Amygdala (tissue), 56 donors: ENCODE measurements around the gene MTPN.

Source experiments
- DNase-seq, 56 donors: peaks; one replicate each; lab custom pipeline; 2025; lab: John Stamatoyannopoulos, UW

Gene MTPN, protein sequence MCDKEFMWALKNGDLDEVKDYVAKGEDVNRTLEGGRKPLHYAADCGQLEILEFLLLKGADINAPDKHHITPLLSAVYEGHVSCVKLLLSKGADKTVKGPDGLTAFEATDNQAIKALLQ

DNA sequence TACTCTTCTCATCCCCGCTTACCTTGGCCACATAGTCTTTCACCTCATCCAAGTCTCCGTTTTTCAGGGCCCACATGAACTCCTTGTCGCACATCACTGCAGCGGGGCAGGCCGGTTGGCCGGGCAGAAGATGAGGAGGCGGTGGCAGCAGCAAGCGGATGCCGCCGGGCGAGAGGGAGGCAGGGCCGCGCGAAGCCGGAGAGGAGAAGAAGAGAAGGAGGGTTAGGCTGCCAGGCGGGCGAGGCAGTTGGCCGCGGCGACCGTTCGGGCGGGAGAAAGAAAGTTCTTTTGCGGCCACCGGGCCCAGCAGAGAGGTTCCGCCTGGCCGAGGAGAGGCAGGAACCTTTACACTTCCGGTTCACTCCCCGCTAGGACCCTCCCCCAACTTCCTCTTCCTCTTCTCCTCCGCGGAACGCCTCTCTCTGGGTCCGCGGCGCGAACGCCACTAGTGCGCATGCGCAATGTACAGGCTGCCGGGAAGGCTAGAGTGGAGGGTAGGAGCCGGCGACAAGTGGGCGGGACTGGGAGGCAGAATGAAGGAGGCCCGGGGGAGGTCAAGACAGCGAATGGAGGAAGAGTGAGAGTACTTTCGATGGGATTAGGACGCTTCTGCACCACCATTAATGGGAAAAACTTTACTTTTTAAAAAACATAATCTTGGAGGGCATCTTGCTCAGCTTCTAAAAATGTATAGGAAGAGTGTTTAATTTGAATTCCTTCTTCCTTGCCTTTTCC, at the start of gene MTPN:
MTPN (minus strand) TSS at position 353 of the 735 bp plus-strand sequence; CDS start at position 94, 259 bp downstream.
- peak; percentile 56 to 98 (median 94) for DNase-seq

DNA sequence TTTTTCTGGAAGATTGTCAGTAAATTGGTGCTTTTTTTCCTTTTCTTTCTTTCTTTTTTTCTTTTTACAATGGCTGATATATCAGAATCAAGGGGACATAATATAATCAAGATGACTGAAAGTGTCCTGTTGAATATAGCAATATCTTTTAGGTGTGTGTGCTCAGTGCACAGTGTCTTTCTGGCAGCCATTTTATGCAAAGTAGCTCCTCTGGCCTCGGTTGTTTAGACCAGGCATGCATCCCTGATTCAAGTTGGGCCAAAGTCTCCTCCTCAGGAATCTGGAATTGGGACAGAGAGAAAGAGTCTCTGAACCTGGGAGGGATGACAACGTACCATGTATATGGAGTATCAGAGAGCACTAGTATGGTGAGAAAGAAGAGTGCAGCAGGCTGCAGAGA, 49.0 kb upstream of the MTPN start:
- no peak for DNase-seq

DNA sequence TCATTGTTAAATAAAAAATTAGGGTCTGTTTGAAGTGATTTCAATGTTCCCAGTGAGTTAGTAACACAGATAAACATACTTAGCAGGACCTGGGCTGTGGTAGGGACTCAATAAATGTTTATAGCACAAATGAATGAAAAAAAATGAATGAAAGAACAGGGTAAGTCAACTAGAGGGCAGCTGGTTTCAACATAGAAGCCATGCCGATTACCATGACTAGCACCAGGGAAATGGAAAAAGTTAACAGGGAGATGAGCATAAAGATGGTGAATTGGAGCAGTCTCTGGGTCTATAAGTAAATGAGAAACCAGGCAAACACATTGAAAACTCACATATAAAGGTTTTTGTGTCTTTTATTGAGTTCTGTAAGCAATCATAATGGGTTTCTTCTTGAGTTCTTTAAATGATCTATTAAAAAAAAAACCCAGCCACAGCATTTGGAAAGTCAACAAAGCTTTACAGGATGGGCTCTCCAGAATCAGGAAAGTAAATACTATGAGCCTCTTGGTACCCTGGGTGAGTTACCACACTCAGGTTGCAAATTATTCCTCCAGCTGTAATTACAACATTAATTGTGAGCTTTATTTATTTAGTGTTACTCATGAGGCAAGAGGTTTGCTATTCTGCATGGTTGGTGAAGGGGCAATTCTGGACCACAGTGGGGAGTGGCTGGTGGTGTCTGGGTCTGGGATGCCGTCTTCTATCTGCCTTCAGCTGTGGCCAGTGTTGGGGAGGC, 46.1 kb upstream of the MTPN start:
- DNase-seq: no peak

DNA sequence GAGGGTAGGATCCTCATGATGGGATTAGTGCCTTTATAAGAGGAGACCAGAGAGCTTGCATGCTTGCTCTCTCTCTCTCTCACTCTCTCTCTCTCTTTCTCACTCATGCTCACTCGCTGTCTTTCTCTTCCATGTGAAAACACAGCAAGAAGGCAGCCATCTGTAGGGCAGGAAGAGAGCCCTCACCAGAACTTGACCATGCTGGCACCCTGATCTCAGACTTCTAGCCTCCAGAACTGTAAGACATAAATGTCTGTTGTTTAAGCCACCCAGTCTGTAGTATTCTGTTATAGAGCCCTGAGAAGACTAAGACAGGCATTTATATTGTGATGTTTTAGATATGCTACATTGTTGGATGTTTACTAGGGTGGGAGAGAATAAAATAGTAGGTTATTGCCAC, 43.4 kb upstream of the MTPN start:
- no peak for DNase-seq

DNA sequence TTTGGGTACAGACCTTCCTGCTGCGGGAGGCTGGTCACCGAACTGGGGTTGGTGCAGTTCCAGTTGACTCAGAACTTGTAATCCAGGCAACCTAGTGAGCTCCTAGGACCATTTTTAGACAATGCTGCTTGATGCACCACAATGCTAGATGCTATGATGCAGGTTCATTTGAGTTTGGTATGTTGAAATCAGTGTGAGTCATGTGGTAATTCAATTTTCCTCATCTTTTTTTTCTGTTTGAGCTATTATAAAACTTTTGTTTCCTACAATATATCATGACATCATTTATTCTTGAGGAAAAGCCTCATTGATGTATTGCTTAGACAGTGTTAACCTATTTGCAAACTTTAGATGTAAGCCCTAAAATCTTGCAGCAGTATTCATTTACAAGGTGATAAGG, 40.9 kb upstream of the MTPN start:
- DNase-seq: no peak

DNA sequence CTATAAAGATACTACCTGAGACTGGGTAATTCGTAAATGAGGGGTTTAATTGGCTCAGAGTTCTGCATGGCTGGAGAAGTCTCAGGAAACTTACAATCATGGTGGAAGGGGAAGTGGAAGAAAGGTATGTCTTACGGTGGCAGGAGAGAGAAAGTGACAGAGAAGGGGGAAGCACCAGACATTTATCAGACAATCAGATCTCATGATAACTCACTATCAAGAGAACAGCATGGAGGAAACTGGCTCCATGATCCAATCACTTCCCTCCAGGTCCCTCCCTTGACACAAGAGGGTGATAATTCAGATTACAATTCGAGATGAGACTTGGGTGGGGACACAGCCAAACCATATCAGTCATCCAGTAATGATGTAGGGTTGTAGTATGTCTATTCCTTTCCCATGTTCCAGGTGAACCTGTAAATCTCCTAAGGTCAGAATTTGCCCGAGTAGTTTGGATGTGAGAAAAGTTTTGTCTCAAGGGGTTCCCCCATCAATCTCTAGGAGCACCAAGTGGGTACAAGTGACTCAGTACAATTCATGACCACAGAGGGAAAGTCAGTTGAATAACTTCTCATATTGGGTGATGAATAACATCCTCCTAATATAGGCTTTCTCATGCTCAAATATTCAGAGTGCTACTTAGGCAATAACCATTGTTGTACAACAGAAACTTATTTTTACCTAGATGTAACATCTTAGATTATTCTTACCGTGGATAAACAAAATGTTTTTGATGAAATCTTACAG, 39.7 kb upstream of the MTPN start:
- no peak for DNase-seq

DNA sequence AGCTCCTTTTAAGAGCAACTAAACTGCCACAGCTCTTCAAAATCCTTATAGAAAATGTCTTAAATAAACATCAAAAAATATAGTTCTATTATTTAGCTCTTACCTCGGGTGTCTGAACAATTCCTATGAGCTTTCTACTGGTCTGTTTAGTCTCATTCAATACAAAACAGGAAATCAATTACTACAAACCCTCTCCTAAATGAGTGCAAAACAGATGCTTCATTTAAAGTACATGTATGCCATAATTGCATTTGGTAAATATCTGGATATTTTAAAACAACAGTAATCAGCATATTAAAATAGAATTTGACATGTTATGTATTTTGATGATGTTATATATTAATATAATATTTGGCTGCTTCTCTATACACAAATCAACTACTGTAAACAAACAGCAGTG, 38.5 kb upstream of the MTPN start:
- no peak for DNase-seq

DNA sequence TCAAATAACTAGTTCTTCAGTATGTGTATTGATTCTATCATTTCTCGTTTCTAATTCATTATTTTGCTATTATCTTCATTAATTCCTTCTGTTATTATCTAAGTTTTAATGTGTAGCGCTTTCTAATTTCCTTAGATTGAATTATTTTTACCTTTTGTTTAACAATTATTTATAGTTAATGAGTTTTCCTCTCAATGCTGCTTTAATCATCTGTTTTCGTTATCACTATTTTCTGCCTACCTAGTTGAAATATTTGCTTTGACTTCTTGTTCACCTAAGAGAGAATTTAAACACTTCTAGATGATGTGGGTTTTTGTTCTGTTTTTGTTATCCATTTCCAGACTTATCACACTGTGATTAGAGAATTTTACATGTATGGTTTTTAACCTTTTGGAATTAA, 37.5 kb upstream of the MTPN start:
- no peak for DNase-seq

DNA sequence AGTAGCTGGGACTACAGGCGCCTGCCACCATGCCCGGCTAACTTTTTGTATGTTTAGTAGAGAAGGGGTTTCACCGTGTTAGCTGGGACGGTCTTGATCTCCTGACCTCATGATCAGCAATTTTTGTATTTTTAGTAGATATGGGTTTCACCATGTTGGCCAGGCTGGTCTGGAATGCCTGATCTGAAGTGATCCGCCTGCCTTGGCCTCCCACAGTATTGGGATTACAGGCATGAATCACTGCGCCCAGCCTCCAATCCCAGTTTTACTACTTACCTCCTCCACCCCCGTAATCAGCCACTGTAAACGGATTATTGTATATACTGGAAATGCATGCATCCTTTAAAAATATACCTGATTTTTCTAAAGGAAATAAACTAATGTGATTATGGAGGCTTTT, 35.1 kb upstream of the MTPN start:
- DNase-seq: no peak

DNA sequence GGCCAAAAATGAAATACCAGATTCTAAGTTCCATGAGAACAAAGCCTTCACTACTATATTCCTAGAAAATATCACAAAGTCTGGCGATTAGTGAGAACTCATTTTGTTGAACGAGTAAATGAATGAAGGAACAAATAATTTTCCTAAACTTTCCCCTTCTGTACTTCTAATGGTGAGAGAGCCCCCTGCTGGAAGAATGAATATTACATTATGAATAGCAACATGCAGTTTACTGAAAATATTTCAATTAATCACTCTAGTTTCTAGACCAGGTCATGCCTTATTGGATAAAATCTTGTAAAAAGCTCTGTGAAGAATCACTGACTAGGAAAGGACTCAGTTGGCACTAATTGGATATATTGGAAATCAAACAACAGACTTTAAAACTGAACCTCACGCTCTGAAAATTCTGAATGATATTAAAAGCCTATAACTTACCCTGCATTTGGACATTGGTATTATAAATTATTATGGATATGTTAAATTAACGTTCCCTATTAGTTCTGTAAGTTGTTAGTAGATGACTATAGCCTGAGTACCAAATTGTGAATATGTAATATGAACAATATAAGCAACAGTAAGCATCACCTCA, 32.4 kb upstream of the MTPN start:
- DNase-seq: peak in 1 of 56 donors; percentile 2

DNA sequence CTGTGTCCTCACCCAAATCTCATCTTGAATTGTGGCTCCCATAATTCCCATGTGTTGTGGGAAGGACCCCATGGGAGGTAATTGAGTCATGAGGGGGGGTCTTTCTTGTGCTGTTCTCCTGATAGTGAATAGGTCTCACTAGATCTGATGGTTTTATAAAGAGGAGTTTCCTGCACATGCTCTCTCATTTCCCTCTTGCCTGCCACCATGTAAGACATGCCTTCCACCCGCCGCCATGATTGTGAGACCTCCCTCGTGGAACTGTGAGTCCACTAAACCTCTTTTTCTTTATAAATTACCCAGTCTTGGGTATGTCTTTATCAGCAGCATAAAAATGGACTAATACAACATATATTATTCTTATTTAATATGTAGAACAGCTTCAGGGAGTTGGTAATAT, 29.0 kb upstream of the MTPN start:
- DNase-seq: no peak

DNA sequence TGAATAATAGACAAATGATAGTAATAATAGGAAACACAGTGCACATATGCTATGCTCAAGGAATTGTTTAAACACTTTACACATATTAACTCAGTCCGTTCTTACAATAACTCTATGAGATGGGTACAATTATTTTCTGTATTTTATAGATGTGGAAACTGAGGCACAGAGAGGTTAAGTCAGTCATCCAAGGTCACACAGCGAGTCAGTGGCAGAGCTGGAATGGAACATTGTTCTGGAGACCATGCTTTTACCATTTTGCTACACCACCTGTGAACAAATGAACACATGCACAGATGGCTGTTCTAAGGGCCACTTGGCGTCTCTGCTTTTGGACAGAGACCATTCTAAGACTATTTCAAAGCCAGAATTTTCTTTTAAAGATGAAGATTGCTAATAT, 26.9 kb upstream of the MTPN start:
- no peak for DNase-seq

DNA sequence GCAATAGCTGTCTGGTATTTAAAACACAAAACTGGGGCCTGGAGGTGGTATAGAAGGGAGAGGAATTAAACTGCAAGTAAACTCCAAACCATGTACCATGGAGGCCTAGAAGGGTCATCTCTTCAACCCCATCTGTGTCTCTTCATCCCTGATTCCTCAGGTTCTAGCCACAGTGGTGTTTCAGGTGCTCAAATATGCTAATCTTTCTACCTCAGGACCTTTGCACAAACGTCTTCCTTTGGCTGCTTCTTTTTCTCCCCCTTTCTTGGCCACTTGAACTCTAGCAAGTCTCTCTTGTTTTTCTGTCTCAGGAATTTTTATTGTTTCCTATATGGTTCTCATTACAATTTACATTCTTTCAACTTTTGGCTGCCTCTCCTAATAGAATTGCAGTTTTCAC, 25.6 kb upstream of the MTPN start:
- DNase-seq: no peak

DNA sequence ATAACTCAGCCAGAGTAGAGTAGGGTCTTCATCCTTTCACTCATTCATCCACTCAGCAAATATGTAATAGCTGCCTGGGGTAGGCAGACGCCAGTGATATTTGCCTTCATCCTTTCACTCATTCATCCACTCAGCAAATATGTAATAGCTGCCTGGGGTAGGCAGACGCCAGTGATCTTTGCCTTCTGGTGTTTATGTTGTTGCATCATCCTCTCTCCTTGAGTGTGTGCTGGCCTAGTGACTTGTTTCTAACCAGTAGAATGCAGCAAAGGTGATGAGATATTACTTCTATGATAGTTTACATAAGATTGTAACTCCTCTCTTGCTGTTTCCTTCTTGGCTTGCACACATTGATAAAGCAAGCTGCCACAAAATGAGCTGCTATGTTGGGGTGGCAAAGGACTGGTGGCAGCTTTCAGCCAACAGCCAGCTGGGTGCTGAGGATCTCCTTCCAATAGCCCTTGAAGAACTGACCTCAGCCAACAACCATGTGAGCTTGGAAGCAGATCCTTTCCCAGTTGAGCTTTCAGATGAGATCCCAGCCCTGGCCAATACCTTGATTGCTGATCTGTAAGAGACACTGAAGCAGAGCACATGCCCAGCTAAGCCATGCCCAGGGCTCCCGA, 23.2 kb upstream of the MTPN start:
- no peak for DNase-seq

DNA sequence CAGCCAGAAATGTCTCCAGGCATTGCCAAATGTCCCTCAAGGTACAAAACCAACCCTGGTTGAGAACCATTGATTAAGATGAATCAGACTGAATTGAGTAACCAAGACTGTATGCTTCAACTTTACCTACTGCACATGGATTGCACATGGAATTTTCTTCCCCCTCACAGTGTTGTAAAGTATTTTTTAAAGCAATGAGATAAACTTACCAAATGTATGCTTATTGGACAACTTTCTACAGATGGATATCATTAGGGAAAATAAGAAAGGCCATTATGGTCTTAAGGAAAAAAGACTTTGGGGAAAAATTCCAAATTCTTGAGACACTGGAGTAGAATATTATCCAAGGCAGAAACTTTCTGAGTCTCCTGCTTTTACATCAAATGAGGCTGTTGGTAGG, 20.9 kb upstream of the MTPN start:
- no peak for DNase-seq

DNA sequence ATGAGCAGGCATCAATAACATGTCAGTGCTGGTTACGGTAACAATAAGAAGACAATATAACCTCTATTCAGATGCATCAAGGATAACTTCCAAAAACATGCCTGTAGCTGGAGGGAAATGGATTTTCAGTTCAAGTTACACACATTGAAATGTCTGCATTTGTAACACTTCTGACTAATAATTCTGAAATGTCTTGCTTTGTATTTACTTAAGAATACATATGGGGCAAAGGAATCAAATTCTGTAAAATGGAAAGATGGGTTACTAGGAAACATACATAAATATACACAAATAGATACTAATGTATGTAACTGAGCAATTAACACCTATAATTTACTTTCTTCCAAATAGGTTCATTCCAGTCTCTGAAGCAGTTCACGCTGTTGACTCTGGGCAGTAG, 18.6 kb upstream of the MTPN start:
- no peak for DNase-seq

DNA sequence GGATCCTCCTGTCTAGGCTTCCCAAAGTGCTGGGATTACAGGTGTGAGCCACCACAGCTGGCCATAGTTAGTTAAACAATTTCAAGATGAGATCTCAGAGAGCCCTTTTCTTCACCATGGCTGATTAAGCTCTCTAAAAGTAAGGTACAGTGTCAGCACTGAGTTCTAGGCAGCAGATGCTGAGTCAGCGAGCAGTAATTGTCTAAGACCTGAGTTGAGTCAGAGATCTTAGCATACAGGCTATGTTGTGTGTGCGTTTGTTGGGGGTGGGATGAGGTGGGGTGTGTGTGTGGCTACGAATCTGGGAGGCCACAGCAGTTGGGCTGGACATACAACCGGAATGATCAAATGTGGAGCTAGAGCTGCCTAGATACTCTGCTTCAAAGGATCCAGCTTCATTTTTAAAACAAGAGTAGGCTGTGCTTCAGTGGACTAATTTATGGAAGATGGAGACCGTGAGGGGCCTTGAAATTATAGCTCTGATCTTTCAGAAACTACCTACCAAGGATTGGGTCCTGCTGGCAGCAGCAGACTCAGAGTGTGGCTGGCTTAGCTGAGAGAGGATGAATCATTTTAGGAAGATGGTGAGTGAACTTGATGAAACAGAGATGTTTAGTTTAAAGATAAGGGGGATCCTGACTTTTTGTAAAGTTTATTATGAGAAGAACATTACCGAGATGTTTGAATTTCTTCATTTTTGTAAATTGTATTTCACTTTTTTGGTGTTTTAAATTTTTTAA, 17.5 kb upstream of the MTPN start:
- DNase-seq: no peak

DNA sequence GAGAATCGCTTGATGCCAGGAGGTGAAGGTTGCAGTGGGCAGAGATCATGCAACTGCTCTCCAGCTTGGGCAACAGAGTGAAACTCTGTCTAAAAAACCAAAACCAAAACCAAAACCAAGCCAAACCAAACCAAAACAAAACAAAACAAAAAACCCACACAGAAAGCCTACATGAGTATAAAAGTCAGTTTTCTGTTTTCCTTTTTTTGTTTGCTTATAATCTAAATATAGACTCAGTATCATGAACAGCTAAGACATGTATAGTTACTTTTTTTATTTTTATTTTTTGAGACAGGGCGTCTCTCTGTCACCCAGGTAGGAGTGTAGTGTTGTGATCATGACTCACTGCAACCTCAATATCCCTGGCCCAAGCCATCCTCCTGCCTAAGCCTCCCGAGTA, 16.8 kb upstream of the MTPN start:
- no peak for DNase-seq

DNA sequence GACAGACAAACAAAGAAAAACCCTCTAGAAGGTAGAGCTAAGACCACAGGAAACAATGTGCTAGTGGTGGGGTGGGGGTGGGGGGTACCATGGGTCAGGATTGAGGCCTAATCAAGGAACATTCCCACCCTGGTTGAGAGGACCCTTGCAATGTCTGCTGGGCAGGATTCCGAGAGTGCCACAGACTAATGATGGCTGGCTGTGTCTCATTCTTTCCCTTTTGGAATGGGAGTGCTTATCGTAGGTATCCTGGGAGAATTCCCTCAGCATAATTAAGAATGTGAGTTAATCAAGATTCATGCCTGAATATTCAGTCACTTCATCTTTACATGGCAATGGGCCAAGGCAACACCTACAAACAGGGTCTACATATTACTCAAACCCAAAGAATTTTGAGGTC, 14.7 kb upstream of the MTPN start:
- DNase-seq: no peak

DNA sequence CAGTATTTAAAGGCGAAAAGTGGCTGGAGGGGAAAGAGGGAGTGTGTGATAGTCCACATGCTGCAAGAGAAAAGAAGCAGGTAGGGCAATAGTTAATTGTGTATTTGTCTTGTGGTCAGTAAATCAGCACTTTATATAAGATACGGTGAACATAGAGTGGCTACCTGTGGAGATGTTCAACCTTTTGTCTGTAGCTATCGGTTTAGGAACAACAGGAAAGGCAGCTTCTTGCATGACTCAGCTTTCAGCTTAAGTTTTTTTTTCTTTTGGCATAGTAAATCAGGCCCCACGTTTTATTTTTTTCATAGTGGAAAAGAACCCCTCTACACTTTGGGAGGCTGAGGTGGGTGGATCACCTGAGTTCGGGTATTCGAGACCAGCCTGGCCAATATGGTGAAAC, 14.2 kb upstream of the MTPN start:
- DNase-seq: no peak
